Lung microvascular endothelial cell (primary cell): ENCODE data around the gene C11orf91. TPM values are rescaled to one million over a fixed set of nuclear protein-coding genes. Genes with fewer than 3 reads are reported as not detected.
A peak's percentile ranks its signal among the peaks of the same experiment; 100 is the strongest.
"Not testable (repeated sequence)": the region's sequence is repeated elsewhere in the genome, so short reads cannot be mapped to it uniquely, and the experiment has no call there.

Experiments
- DNase-seq, 2 donors: peaks; one replicate each; pipeline versions ENCODE4 v3.0.0 to v3.0.0-alpha.2; 2010; ENCODE audit warnings: low read depth in 2 of 2
- total RNA-seq: library from RNA; depleted of rRNA; stranded (reverse); fragments of >200 nt; gene quantifications from 2 replicates; pipeline ENCODE4 v1.2.1, GENCODE V29; 2014

The C11orf91 gene
- total RNA-seq, 1 donor from 2014 or later, result not detected

DNA sequence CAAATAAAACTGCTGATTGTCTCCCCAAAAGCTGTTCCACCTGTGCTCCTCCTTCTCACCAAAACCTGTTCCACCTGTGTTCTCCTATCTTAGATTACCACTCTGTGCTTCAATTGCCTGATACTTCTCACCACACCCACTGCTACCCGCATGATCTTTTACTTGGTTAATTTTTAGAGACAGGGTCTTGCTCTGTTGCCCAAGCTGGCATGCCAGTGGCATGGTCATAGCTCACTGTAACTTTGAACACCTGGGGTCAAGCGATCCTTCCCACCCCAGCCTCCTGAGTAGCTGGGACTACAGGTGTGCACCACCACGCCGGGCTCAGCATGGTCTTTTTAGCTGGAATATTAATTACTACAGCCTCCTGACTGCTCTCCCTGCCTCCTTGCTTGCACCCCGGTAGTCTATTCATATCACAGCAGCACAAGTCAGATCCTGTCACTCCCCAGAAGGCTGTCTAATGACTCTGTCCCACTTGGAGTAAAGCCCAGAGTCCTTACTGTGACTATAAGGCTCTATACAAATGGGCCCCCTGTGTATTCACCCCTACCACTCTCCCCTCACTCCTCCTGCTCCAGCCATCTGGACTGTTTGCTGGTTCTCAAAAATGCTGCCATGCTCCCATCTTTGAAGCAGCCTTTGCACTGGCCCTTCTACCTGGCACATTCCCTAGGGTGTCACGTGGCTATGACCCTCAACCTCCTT lies 3.5 kb downstream of the C11orf91 start:
- DNase-seq, result peak in 1 of 2 donors; percentile 31

DNA sequence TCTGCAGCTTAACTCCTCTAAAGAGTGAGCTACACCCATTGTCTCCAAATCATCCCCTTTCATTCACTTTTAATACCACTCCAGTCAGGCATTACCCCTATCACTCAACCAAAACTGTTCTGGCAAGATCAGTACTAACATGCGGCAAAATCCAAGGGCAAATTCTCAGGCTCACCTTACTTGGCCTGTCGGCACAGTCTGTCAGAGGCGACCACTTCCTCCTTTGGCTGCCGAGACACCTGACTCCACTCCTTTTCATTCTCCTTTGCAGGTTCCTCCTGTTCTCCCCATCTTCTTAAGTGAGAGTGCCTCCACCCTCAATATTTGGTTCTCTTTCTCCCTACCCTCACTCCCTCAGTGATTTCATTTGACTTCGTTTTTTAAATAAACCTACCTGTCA lies 4.2 kb downstream of the C11orf91 start:
- peak in 1 of 2 donors; percentile 4 for DNase-seq

DNA sequence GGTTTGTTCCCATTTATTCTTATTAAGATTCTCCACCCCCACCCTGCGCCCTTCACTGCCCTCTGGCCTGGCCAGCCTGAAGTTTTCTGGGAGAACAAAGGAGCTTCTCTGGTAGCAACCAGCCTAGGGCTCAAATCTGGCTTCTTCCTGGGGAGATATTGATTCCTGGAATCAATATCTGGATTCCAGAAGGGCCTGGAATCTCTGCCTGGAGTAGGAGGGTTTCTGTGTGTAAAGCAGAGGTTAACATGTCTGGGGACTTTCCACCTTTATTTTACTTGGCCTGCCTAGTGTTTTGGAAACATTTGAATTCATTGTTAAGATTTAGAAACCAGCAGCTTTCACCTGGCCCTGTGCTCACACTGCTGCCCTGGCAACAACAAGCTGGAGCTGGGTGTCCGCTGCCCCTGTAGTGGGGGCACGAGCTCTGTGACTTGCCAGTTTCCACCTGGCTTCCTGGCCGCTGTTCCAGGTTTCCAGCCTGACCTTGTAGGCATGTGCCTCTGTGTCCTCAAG lies 5.5 kb downstream of the C11orf91 start:
- peak; percentile 59 to 99 for DNase-seq

DNA sequence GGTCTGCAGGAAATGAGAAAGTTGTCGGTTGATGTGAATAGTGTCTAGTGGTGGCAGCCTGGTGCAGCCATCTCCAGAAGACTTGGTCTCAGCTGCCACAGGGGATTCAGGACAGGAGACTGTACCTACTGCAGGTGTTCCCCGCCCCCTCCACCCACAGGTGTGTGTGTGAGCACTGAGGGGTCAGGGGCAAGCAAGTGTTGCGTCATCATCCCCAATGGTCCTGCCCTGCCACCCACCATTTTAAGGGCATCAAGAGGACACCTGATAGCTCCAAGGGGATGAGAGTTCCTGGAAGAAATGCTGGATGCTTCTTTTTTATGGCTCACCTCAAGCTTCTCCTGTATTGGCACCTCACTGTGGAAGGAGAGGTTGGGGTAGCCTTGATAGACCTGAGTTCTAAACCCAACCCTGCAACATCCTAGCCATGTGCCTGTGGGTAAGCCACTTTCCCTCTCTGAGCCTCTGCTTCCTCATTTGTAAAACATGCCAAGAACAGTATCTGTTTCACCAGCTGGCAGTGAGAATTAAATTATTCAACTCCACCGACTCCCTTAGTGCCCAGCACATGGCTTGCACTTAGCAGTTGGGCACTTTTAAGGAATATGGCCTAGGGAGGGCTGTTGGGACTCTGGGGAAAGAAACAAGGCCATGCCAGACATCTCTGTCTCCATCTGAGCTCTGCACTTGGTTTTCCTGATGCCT lies 6.1 kb downstream of the C11orf91 start:
- DNase-seq, result peak in 1 of 2 donors; percentile 59

DNA sequence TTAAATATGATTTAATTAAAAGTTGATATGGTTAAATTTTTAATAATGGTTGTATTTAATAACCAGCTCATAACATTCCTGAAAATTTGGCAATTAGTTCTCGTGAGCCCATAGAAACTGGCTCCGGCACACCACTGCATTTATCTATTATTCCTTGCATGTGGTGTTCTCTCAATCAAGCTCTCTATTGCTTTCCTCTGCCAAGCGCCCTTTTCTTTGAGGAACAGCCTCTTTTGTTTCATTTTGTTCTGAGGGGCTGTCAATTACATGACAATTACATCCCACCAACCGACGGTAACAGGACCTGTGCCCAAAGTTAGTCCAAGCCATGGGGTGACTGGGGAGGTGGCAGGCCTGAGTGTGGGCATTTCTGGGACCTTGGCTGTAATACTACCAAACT lies 8.1 kb downstream of the C11orf91 start:
- no peak for DNase-seq

DNA sequence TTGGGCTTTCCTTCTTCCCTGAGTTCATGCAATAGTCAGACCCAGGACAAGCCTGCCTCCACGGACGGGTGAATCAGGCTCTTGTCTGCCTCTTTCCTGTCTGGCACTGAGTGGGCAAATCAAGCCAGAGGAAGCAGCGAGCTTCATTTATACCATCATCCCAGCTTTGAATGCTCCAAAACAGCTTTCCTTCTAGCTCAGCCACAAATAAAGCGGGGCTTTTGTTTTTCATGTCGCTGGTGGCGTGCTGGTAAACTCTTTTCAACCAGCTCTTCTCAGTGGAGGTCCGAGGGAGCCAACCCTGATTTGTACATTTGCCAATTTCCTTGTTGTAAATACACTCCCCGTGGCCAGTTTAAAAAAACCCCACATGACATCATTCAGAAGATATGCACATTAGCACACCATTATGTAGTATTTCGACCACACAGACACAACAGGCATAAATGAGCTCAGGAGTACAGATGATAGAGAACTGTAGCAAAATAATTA lies 8.6 kb downstream of the C11orf91 start:
- peak; percentile 98 to 99 for DNase-seq

DNA sequence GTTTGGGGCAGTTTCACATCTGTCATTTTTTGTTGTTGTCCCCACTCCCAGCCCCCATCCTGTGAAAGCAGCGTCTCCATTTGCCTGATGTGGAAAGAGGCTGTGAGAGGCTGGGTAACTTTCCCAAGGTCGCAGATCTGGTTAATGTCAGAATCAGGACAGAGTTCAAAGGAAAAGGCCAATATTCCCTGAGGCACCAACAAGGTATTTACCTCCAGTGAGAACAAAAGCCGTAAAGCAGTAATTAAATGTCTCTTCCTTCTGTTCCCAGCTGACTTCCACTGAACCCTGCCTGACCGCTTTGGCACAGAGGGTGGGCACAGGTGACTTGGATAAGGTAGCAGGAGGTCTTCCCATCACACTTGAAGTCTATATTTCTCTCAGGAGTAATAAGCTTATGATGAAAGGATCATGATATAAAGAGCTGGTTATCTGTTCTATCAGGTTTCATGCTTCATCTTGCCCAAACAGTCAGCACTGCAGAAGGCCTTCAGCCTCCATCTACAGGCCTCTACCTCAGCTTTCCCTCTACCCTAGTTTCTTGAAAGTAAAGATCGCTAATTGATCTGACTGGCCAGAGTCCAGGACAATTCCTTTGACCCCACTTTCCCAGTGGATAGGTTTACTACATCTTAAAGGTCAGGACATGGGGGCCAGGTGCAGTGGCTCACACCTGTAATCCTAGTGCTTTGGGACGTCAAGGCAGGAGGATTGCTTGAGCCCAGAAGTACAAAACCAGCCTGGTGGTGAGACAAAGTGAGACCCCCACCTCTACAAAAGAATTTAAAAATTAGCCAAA lies 9.4 kb downstream of the C11orf91 start:
- DNase-seq, result no peak

DNA sequence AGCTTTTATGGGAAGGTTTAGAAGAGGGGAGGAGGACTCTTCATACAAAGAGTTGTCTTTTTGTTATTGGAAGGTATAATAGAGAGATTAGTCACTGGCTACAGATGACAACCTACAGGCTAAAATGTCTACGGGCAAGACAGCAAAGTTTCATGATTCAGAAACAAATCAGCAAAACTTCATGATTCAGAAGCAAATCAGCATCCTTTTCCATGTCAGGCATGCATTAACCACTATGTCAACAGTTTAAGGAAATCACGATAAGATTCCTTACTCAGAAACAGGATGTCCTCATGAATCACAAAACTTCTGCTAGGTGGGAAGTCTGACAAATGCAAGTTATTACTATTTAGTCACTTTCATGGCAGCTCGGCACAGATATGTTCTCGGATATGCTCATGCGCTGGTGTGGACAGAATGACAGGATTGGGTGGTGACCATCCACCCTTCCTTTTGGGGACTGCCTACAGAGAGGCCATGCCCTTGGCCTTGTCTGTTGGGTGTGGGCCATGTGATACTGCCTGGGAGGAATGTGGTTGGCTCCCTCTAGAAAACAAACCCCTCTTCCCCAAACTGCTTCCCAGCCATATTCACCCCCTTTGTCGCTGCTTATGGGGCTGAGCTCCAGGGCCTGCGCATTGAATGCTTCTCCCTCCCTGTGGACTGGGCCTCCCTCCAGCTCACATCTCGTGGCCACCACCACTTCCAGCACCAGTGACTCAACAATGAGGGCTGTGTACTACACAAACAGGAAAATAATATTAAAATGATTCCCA lies 10.1 kb downstream of the C11orf91 start:
- DNase-seq, result peak; percentile 92 to 99

DNA sequence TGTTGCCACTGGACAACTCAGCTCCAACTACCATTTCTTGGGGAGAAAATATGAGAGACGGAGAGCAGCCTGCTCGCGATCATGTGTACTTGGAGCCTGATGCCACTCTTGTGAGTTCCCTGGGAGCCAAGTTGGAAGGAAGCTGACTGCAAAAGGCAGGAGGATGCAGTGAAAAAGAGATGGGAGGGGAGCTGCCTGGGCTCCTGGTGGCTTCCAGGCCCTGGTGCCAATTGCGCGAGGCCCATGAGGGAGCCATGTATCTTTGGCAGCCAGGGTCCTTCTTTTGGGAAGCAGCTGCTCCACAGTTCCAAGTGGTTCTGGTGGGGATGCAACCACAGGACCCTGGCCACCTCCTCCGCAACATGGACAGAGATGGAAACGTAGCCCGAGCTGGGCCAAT lies 11.1 kb downstream of the C11orf91 start:
- DNase-seq, result no peak

DNA sequence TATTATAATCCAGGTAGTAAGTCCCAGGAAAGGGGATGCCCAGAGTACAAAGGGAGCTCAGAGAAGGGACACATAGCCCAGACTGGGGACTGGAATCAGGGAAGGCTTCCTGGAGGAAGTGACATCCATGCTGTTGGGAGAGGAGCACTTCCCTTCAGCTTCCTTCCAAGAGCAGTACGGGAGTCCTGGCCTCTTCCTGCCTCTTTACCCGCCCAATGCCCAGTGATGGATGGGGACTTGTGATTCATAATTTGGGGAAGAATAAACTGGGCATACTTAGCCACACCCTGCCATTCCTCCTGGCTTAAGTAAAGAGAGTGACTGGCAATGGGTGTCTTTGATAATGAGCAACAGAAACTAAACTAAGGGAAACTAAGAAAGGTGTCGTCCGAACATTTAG lies 11.5 kb downstream of the C11orf91 start:
- DNase-seq, result peak in 1 of 2 donors; percentile 70

DNA sequence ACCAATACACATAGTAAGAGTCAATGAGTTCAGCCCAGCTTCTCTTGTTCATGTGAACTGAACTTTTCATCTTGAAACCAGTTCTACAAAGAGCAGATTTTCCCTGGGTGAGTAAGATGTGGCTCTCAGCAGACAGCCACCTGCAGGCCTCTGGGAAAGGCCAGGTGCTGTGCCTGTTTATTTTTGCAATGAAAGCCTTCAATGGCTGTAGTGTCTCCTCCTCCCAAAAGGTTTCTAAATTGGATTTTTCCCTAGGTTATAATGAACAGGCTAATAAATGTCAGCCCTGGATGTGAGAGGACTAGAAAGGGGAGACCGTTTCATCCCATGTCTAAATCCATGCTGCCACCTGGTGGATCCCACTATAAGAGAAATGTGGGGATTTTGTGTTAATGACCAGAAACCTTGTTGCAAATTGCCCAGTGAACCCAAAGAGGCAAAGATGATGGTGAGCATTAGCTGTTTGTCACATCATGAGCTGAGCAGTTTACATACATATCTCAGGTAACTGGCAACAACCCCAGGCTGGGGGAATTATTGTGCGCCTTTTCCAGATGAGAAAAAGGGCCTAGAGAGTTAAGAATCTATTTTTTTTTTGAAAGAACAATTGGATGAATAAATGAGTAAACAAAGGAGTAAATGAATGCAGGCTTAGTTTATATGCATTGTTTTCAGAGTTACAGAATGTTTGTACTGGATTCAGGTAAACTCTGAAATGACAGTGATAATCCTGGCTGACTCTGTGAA lies 12.7 kb downstream of the C11orf91 start:
- peak; percentile 78 to 86 for DNase-seq

DNA sequence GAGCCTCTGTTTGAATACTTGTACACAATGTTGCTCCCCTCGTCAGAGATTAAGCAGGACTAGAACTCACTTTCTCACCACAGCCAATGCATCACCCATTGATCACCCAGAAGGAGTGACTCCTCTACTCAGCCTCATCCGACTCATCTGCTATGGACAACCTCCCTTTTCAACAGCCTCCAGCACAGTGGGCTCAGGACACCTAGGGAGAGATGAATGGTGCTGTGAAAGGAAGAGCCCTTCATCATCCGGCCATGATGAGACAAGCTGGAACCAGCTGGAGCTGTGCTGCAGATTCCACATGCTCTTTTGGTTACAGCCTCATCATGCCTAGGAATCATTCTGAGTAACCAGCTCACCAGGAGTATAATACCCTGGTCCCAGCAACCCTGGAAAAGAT lies 15.5 kb downstream of the C11orf91 start:
- no peak for DNase-seq

DNA sequence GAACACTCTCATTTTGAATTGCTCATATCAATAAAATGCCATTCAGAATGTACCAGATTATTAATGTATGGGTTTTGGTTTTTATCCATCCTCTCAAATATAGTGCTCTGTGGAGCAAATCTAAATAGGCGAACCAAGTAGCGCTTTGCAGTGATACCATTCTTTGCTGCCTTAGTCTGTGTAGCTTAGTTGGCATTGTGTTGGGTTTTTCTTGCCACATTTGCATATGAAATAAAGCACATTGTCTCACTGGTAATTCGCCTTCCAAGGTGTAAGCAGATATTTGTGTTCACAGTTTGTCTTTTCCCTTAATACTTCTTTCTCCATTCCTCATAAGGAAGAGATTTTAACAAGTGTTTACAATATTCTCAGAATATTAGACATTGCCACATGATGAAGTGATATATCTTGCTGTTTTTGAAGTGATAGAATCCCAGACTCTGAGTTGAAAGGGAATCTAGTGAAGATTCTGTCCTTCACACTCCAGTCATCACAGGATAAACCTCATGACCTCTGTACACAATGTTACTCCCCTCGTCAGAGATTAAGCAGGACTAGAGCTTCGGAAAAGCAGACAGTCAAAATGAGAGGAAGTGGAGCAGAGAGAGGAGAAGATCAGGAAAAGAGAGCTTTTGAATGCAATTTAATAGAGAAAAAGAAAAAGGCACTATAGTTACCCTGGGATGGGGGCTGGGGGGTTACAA lies 16.5 kb downstream of the C11orf91 start:
- no peak for DNase-seq

DNA sequence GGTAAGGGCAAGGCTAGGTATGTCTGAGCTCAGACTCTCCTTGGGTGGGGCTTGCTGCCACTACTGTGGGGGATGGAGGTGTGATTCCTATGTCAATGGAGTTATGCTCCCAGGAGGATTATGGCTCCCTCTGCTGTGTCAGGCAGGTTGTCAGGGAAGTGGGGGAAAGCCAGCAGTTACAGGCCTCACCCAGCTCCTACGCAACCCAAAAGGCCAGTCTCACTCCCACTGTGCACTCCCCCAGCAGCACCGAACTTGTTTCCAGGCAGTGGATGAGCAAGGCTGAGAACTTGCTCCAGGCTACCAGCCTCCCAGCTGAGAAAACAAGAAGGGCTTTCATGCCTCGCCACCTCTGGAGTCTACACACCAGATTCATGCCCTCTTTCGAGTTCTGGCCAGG lies 18.2 kb downstream of the C11orf91 start:
- DNase-seq, result peak in 1 of 2 donors; percentile 36

DNA sequence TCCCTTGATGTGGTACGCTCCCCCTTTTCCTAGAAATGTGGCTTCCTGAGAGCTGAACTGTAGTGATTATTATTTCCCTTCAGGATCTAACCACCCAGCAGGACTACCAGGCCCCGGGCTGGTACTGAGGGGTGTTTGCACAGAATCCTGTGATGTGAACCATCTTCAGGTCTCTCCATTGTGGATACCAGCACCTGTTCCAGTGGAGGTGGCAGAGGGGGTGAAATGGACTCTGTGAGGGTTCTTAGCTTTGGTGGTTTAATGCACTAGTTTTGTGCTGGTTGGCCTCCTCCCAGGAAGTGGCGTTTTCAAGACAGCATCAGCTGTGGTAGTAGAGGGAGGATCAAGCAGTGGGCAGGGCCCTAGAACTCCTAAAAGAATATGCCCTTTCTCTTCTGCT lies 18.6 kb downstream of the C11orf91 start:
- DNase-seq, result no peak

DNA sequence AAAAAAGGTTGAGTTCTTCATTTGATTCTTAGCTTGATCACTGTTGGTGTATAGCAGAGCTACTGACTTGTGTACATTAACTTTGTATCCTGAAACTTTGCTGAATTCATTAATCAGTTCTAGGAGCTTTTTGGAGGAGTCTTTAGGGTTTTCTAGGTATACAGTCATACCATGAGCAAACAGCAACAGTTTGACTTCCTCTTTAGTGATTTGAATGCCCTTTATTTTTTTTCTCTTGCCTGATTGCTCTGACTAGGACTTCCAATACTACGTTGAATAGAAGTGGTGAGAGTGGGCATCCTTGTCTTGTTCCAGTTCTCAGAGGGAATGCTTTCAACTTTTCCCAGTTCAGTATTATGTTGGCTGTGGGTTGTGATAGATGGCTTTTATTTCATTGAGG lies 22.0 kb downstream of the C11orf91 start:
- not testable (repeated sequence) for DNase-seq

DNA sequence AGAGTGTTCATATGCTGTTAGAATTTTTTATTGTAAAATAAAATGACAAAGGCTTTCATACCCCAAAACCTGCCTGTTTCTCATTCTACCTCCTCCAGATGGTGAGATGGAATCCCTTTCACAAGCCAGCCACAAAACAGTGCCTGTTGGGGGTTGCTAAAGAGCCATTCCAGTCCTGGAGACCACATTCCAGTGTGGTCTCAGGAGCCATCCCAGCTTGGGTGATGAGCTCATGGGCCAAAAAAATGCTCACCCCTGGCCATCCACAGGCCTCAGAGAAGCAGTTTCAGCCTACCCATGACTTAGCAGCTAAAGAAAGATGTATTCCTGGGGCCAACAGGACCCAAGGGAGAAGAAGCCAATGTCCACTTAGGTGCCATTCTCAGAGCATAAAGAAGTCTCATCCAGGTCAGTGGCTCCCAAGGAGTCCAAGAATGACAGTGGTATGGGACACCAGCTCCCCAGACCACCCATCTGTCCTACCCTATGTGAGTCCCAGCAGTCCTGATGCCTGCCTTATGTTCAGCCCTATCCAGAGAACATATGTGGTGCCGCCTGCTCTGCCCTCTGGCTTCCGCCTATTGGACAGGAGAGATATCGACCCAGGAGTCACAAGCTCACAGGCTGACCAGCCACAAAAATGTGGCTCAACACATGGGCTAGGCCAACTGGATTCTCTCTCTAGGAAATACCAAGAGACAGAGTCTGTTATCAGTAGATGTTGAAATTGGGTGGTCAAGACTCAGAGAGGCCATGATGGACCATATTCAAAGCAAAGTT lies 26.4 kb downstream of the C11orf91 start:
- DNase-seq, result no peak

DNA sequence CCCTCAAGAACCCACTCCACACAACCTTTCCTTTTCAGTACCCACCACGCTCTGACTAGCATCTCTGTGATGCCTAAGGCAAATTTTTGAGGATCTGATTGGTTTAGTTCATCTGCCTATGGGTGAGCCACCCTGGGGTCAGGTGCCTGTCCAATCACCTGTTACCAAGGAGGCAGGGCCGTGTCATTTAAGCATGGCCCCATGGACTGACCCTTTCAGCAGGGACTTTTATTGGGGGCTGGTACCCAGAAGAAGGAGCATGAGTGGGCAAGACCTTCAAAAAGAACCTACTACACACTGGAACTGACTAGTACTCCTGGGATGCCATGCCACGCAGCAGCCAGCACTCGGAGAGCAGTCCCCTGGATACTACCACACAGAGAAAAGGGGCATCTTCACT lies 28.4 kb downstream of the C11orf91 start:
- DNase-seq, result no peak
